ENCODE measurements around the gene USP28.
"Not testable (repeated sequence)": the region's sequence is repeated elsewhere in the genome, so short reads cannot be mapped to it uniquely, and the experiment has no call there.

USP28 gene

DNA sequence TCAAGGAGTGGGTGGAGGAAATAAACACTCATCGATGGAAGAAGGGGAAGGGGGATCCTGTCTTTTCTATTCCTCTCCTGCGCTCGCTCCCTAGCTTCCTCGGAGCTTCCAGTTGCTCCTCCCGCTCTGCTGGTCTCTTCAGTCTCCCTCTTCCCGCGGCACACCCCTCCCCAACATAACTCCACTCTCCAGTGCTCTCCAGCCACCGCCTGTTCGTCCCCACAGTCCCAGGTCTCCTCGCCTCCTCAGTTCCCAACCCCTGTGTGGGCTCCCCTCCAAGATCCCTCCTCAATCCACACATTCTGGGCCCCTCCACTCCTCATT is 102.3 kb downstream of the USP28 start:
- Histone ChIP-seq H3F3A (ENCODE audit: insufficient read depth, low read length) (no peaks in the 10 kb centered on the region), H3K79me2 (ENCODE audit: low read length) (peaks cover 47% of the 10 kb centered on the region), H3K4me3 (ENCODE audit: low read length) (peak overlapping the region; percentile 97), H2AFZ (ENCODE audit: low read length) (peak overlapping the region; percentile 98), H3K9me3 (replicated peaks; ENCODE audit: insufficient read depth, low read length) (no peaks in the 10 kb centered on the region), H3K9me2 (replicated peaks; ENCODE audit: insufficient read depth, low read length) (no peaks in the 10 kb centered on the region), H3K36me3 (replicated peaks; ENCODE audit: insufficient read depth, low read length) (no peaks in the 10 kb centered on the region), H3K9ac (ENCODE audit: low read length) (peak overlapping the region; percentile 93), H3K4me2 (ENCODE audit: low read depth, low read length) (peak overlapping the region; percentile 54; the same call in 1 of the 2 replicates), H3K27me3 (replicated peaks; ENCODE audit: insufficient read depth, low read length) (no peaks in the 10 kb centered on the region), H3K27ac (ENCODE audit: low read length) (peak overlapping the region; percentile 18; the same call in 1 of the 2 replicates), H3K4me1 (ENCODE audit: low read length) (0 out of 2 replicates have a peak, but pooled peaks cover 3% of the 10 kb centered on the region), H4K20me1 (ENCODE audit: insufficient read depth, low read length) (no peaks in the 10 kb centered on the region)
- no peak for TF ChIP-seq EZH2 (optimal IDR thresholded peaks at IDR 0.05; ENCODE audit: low read depth, low read length)
- TF ChIP-seq, protein P1, sequence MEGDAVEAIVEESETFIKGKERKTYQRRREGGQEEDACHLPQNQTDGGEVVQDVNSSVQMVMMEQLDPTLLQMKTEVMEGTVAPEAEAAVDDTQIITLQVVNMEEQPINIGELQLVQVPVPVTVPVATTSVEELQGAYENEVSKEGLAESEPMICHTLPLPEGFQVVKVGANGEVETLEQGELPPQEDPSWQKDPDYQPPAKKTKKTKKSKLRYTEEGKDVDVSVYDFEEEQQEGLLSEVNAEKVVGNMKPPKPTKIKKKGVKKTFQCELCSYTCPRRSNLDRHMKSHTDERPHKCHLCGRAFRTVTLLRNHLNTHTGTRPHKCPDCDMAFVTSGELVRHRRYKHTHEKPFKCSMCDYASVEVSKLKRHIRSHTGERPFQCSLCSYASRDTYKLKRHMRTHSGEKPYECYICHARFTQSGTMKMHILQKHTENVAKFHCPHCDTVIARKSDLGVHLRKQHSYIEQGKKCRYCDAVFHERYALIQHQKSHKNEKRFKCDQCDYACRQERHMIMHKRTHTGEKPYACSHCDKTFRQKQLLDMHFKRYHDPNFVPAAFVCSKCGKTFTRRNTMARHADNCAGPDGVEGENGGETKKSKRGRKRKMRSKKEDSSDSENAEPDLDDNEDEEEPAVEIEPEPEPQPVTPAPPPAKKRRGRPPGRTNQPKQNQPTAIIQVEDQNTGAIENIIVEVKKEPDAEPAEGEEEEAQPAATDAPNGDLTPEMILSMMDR (IDR thresholded peaks at IDR 0.05; ENCODE audit: low read length), result no peak
- TF ChIP-seq EZH2phosphoT487 (IDR thresholded peaks at IDR 0.05; ENCODE audit: low read length), result no peak
- no peak for DNase-seq

DNA sequence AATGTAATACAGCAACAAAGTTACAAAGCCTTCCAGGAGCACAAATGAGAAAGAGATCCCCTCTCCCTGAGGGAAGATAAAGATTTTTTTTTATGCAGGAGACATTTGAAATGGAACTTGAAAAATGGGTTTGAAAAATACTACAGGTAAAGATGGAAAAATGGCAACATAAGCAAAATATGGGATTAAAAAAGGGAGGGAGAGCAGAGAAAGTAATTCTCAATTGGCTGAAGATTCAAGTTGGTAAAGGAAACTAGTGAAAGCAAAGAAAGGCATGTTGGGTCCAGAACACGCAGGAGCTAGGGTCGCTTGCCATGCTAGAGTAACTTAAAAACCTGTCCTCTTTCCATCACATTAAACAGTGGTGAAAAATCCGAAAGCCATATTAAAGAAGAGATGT is 103.4 kb downstream of the USP28 start:
- no peaks in the 10 kb centered on the region for H3K9me3 ChIP-seq (replicated peaks; ENCODE audit: insufficient read depth, low read length)
- no peak overlapping the region for H3K9ac ChIP-seq (ENCODE audit: low read length)
- no peaks in the 10 kb centered on the region for H3F3A ChIP-seq (ENCODE audit: insufficient read depth, low read length)
- TF ChIP-seq, protein P1 (IDR thresholded peaks at IDR 0.05; ENCODE audit: low read length), result no peak
- TF ChIP-seq EZH2phosphoT487 (IDR thresholded peaks at IDR 0.05; ENCODE audit: low read length), result no peak
- no peak for TF ChIP-seq EZH2 (optimal IDR thresholded peaks at IDR 0.05; ENCODE audit: low read depth, low read length)
- peak overlapping the region; percentile 53 for H3K4me2 ChIP-seq (ENCODE audit: low read depth, low read length)
- H3K79me2 ChIP-seq (ENCODE audit: low read length), result peaks cover 58% of the 10 kb centered on the region
- no peaks in the 10 kb centered on the region for H3K36me3 ChIP-seq (replicated peaks; ENCODE audit: insufficient read depth, low read length)
- no peak overlapping the region for H3K4me3 ChIP-seq (ENCODE audit: low read length)
- no peaks in the 10 kb centered on the region for H3K9me2 ChIP-seq (replicated peaks; ENCODE audit: insufficient read depth, low read length)
- H4K20me1 ChIP-seq (ENCODE audit: insufficient read depth, low read length), result no peaks in the 10 kb centered on the region
- no peaks in the 10 kb centered on the region for H3K27me3 ChIP-seq (replicated peaks; ENCODE audit: insufficient read depth, low read length)
- H2AFZ ChIP-seq (ENCODE audit: low read length), result no peak overlapping the region
- H3K4me1 ChIP-seq (ENCODE audit: low read length), result 0 out of 2 replicates have a peak, but pooled peaks cover 3% of the 10 kb centered on the region
- no peak overlapping the region for H3K27ac ChIP-seq (ENCODE audit: low read length)
- DNase-seq, result no peak

DNA sequence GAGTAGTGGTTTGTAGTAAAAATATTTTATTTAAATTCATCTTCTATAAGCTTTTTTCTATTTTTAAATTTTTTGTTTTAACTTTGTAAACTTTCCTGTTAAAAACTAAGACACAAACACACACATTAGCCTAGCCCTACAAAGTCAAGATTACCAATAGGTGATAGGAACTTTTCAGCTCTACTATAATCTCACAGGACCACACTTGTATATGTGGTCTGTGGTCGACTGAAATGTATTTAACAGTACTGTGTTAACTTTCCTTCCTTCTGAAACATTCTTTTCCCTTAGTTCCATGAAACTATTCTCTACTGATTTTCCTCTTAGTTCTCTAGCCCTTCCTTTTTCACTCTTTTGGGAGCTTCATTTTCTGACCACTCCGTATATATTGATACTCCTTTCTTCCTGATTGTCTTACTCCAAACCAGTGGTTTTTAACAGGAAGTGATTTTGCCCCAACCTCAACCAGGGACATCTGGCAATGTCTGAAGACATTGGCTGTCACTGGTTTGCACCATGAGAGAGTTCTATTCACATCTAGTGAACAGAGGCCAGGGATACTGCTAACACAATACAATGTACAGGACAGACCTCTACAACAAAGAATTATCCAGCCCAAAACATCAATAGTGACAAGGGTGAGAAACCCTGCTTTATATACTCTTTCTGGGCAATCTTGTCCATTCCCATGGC is 110.7 kb downstream of the USP28 start:
- Histone ChIP-seq H3K4me2 (ENCODE audit: low read depth, low read length) (no peak overlapping the region), H3K9ac (ENCODE audit: low read length) (no peak overlapping the region), H4K20me1 (ENCODE audit: insufficient read depth, low read length) (no peaks in the 10 kb centered on the region), H3K36me3 (replicated peaks; ENCODE audit: insufficient read depth, low read length) (0 out of 2 replicates have a peak, but pooled peaks cover 3% of the 10 kb centered on the region), H3K9me2 (replicated peaks; ENCODE audit: insufficient read depth, low read length) (no peaks in the 10 kb centered on the region), H2AFZ (ENCODE audit: low read length) (no peak overlapping the region), H3F3A (ENCODE audit: insufficient read depth, low read length) (no peaks in the 10 kb centered on the region), H3K4me1 (ENCODE audit: low read length) (no peaks in the 10 kb centered on the region), H3K27me3 (replicated peaks; ENCODE audit: insufficient read depth, low read length) (no peaks in the 10 kb centered on the region), H3K27ac (ENCODE audit: low read length) (no peak overlapping the region), H3K4me3 (ENCODE audit: low read length) (no peak overlapping the region), H3K9me3 (replicated peaks; ENCODE audit: insufficient read depth, low read length) (no peaks in the 10 kb centered on the region), H3K79me2 (ENCODE audit: low read length) (peaks cover 52% of the 10 kb centered on the region)
- DNase-seq, result no peak
- no peak for TF ChIP-seq EZH2phosphoT487 (IDR thresholded peaks at IDR 0.05; ENCODE audit: low read length)
- TF ChIP-seq, protein P1 (IDR thresholded peaks at IDR 0.05; ENCODE audit: low read length), result no peak
- TF ChIP-seq EZH2 (optimal IDR thresholded peaks at IDR 0.05; ENCODE audit: low read depth, low read length), result no peak

DNA sequence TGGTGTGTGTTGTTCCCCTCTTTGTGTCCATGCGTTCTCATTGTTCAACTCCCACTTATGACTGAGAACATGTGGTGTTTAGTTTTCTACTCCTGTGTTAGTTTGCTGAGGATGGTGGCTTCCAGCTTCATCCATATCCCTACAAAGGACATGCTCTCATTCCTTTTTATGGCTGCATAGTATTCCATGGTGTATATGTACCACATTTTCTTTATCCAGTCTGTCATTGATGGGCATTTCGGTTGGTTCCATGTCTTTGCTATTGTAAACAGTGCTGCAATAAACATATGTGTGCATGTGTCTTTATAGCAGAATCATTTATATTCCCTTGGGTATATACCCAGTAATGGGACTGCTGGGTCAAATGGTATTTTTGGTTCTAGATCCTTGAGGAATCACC is 112.3 kb downstream of the USP28 start:
- not testable (repeated sequence) for H2AFZ ChIP-seq (ENCODE audit: low read length); H3K27me3 ChIP-seq (replicated peaks; ENCODE audit: insufficient read depth, low read length); H3K9me2 ChIP-seq (replicated peaks; ENCODE audit: insufficient read depth, low read length); H3K27ac ChIP-seq (ENCODE audit: low read length); H3K9ac ChIP-seq (ENCODE audit: low read length); H3K4me2 ChIP-seq (ENCODE audit: low read depth, low read length); H3K36me3 ChIP-seq (replicated peaks; ENCODE audit: insufficient read depth, low read length); DNase-seq; H3K4me1 ChIP-seq (ENCODE audit: low read length); H3K4me3 ChIP-seq (ENCODE audit: low read length); H3K9me3 ChIP-seq (replicated peaks; ENCODE audit: insufficient read depth, low read length); H3F3A ChIP-seq (ENCODE audit: insufficient read depth, low read length); H4K20me1 ChIP-seq (ENCODE audit: insufficient read depth, low read length)
- peaks cover 38% of the 10 kb centered on the region for H3K79me2 ChIP-seq (ENCODE audit: low read length)
